H1 (cell line): Measurements from ENCODE around the gene MYO1F. TPM values are rescaled to one million over a fixed set of nuclear protein-coding genes. Genes with fewer than 3 reads are reported as not detected.

Experiments
- FOSL1 ChIP-seq: IDR thresholded peaks from 2 replicates; pipeline ENCODE4 v1.6.1; 2011; ENCODE audit warnings: mild to moderate bottlenecking, low read depth, low read length, moderate library complexity; ENCODE audit not compliant: insufficient read depth
- SP4 ChIP-seq: IDR thresholded peaks from 2 replicates; pipeline ENCODE4 v1.6.1; 2012; ENCODE audit warnings: low read length, inconsistent platforms
- polyA plus RNA-seq, 7 experiments: library from polyadenylated mRNA; depleted of rRNA in 3 of 7; stranded (reverse) in 5 of 7; unstranded in 2 of 7; fragments of >200 nt in 5 of 7; fragments of 200-250 nt in 2 of 7; gene quantifications; 1 replicate in 5 of 7; 2 replicates in 1 of 7; 4 replicates in 1 of 7; pipeline versions ENCODE4 v1.2.1 to v1.2.3, GENCODE V29; 2011 to 2013; ENCODE audit warnings: missing spikeins in 2 of 7, mixed read lengths in 2 of 7
- total RNA-seq: library from RNA; stranded (reverse); fragmentation: NEBNext Ultra II Directional; extraction: Animal tissue kit (Norgen Biotek cat#: 25700); gene quantifications from 2 replicates; pipeline ENCODE4 v1.2.1, GENCODE V29; 2021

Gene MYO1F
- total and polyA plus RNA-seq, 2 of the 8 experiments (the other 6 are each of a cell fraction or from before 2014, with no cell fraction given) = 1.4 to 4.6 TPM

- TF ChIP-seq FOSL1 (no peak), SP4 (no peak)
These were observed 33.0 kb upstream of the MYO1F start, which contains the start of gene ADAMTS10 (continued) for GRCh38 chr19:8610041-8610935.
